Myocyte (in vitro differentiated cells): Measurements from ENCODE around the gene SUPT3H. TPM values are rescaled to one million over a fixed set of nuclear protein-coding genes. Genes with fewer than 3 reads are reported as not detected.

Experiments
- DNase-seq: peaks from one replicate; pipeline ENCODE4 v3.0.0-alpha.2; 2012; ENCODE audit warnings: low read depth
- total RNA-seq: library from RNA; depleted of rRNA; stranded (reverse); fragments of >200 nt; gene quantifications from 2 replicates; pipeline ENCODE4 v1.2.3, GENCODE V29; 2014

The SUPT3H gene
- total RNA-seq, 1 donor from 2014 or later = 7.8 TPM

- DNase-seq = no peak
Measured at GRCh38 chr6:45260696-45261095, 117.0 kb downstream of the SUPT3H start.

GRCh38 chr6:45256697-45257695 is 120.7 kb downstream of the SUPT3H start:
- DNase-seq = no peak

- no peak for DNase-seq
Measured at GRCh38 chr6:45255434-45255833, 122.3 kb downstream of the SUPT3H start.

GRCh38 chr6:45254253-45254652 is 123.5 kb downstream of the SUPT3H start:
- DNase-seq = no peak

GRCh38 chr6:45253453-45253852 is 124.3 kb downstream of the SUPT3H start:
- DNase-seq = no peak

GRCh38 chr6:45231660-45232059 is 146.1 kb downstream of the SUPT3H start:
- no peak for DNase-seq

GRCh38 chr6:45229416-45229815 is 148.3 kb downstream of the SUPT3H start:
- no peak for DNase-seq

- DNase-seq = no peak
Measured at GRCh38 chr6:45226081-45226480, 151.7 kb downstream of the SUPT3H start.

- DNase-seq = no peak
Measured at GRCh38 chr6:45222380-45222779, 155.4 kb downstream of the SUPT3H start.

GRCh38 chr6:45215759-45216158 is 162.0 kb downstream of the SUPT3H start:
- no peak for DNase-seq

GRCh38 chr6:45212976-45213375 is 164.8 kb downstream of the SUPT3H start:
- no peak for DNase-seq

- DNase-seq = peak; percentile 84
Measured at GRCh38 chr6:45209762-45210161, 168.0 kb downstream of the SUPT3H start.

GRCh38 chr6:45206793-45207492 is 170.8 kb downstream of the SUPT3H start:
- DNase-seq = no peak

GRCh38 chr6:45201484-45201883 is 176.2 kb downstream of the SUPT3H start:
- DNase-seq = no peak

- no peak for DNase-seq
Measured at GRCh38 chr6:45200510-45200909, 177.2 kb downstream of the SUPT3H start.

GRCh38 chr6:45199554-45199953 is 178.2 kb downstream of the SUPT3H start:
- no peak for DNase-seq

- DNase-seq = peak; percentile 35
Measured at GRCh38 chr6:45196121-45196520, 181.6 kb downstream of the SUPT3H start.

- DNase-seq = no peak
Measured at GRCh38 chr6:45195137-45195536, 182.6 kb downstream of the SUPT3H start.

- no peak for DNase-seq
Measured at GRCh38 chr6:45192556-45192955, 185.2 kb downstream of the SUPT3H start.

- no peak for DNase-seq
Measured at GRCh38 chr6:45191414-45191813, 186.3 kb downstream of the SUPT3H start.

GRCh38 chr6:45187836-45188235 is 189.9 kb downstream of the SUPT3H start:
- DNase-seq = no peak
